Caco-2 (cell line): Measurements from ENCODE around the gene CHORDC1. TPM values are rescaled to one million over a fixed set of nuclear protein-coding genes. Genes with fewer than 3 reads are reported as not detected.

ENCODE experiments used
- BruUV-seq: library from RNA; stranded (reverse); fragments of 400-500 nt; replicated peaks from 2 replicates; lab custom pipeline; 2021; lab: Mats Ljungman, UMichigan
- CTCF ChIA-PET: fragments of 300-600 bp; sonication (Branson Sonifier 250); formaldehyde crosslinking; loops from one replicate; lab custom pipeline; 2022; ENCODE audit warnings: antibody characterized with exemption; lab: Charles Lee
- POLR2A ChIA-PET: fragments of 300-600 bp; sonication (Branson Sonifier 250); formaldehyde crosslinking; loops from one replicate; lab custom pipeline; 2022; ENCODE audit warnings: antibody characterized with exemption; lab: Charles Lee
- DNase-seq, 2 experiments: peaks; one replicate each; pipeline versions ENCODE4 v3.0.0 to v3.0.0-alpha.2; 2020 to 2022
- H3K27me3 ChIP-seq: replicated peaks from 2 replicates; pipeline ENCODE4 v1.6.0; 2011; ENCODE audit warnings: low read length; ENCODE audit not compliant: control insufficient read depth, insufficient read depth
- H3K36me3 ChIP-seq: 2 replicates; pipeline ENCODE4 v1.5.1; 2011; ENCODE audit warnings: low read length; ENCODE audit not compliant: control insufficient read depth, insufficient read depth
- H3K4me1 ChIP-seq: fragments of 250-450 bp; sonication (Bioruptor Pico); 2 replicates; pipeline ENCODE4 v1.5.1; 2020; ENCODE audit warnings: mild to moderate bottlenecking
- H3K4me3 ChIP-seq: 2 replicates; pipeline ENCODE4 v1.5.1; 2011; ENCODE audit warnings: low read depth, mild to moderate bottlenecking, control low read depth, low read length
- H3K9me3 ChIP-seq: fragments of 250-450 bp; sonication (Bioruptor Pico); 2 replicates; pipeline ENCODE4 v1.5.1; 2020; ENCODE audit warnings: mild to moderate bottlenecking, moderate library complexity
- H3K27ac Mint-ChIP-seq: one replicate; pipeline ENCODE4 v1.8.0; 2022; ENCODE audit warnings: mixed read lengths; ENCODE audit not compliant: unreplicated experiment
- H3K27me3 Mint-ChIP-seq: one replicate; pipeline ENCODE4 v1.8.0; 2022; ENCODE audit warnings: mixed read lengths; ENCODE audit not compliant: insufficient read depth, unreplicated experiment
- H3K36me3 Mint-ChIP-seq: one replicate; pipeline ENCODE4 v1.8.0; 2022; ENCODE audit warnings: mild to moderate bottlenecking, mixed read lengths; ENCODE audit not compliant: insufficient read depth, unreplicated experiment
- H3K4me1 Mint-ChIP-seq: one replicate; pipeline ENCODE4 v1.8.0; 2022; ENCODE audit warnings: low read depth, mixed read lengths; ENCODE audit not compliant: unreplicated experiment
- H3K4me3 Mint-ChIP-seq: one replicate; pipeline ENCODE4 v1.8.0; 2022; ENCODE audit warnings: mild to moderate bottlenecking, moderate library complexity, mixed read lengths; ENCODE audit not compliant: unreplicated experiment
- H3K9me3 Mint-ChIP-seq: one replicate; pipeline ENCODE4 v1.8.0; 2022; ENCODE audit warnings: mixed read lengths; ENCODE audit not compliant: unreplicated experiment
- CTCF ChIP-seq, 2 experiments: fragments of 200-600 bp in 1 of 2; IDR thresholded peaks; 1 replicate in 1 of 2; 2 replicates in 1 of 2; pipeline versions ENCODE4 v1.5.1 to v1.8.0; 2011 to 2022; ENCODE audit warnings: antibody characterized with exemption in 1 of 2, control low read depth in 1 of 2, inconsistent platforms in 1 of 2, low read depth in 1 of 2, low read length in 1 of 2, mild to moderate bottlenecking in 1 of 2, moderate library complexity in 1 of 2; ENCODE audit not compliant: insufficient read depth in 1 of 2, severe bottlenecking in 1 of 2, unreplicated experiment in 1 of 2
- intact Hi-C: fragments of 100-400 bp; cut with micrococcal nuclease; formaldehyde crosslinking; loops from one replicate; pipeline ENCODE4 v1.10.0; 2022; ENCODE audit not compliant: unreplicated experiment
- total RNA-seq: library from RNA; stranded (reverse); gene quantifications from 2 replicates; pipeline ENCODE4 v1.2.3, GENCODE V29; 2022

Gene CHORDC1
- total RNA-seq, 1 experiment from 2014 or later, result 194 TPM

GRCh38 chr11:90254065-90254464, 31.2 kb upstream of the CHORDC1 start:
- H3K36me3 Mint-ChIP-seq, result no peaks in the 10 kb centered on the region
- POLR2A ChIA-PET, result no interaction called here
- BruUV-seq, result no TSS peak
- H3K27me3 Mint-ChIP-seq, result peaks cover 9% of the 10 kb centered on the region
- intact Hi-C loops, result no loop called here
- H3K4me1 Mint-ChIP-seq, result no peaks in the 10 kb centered on the region
- H3K9me3 Mint-ChIP-seq, result no peaks in the 10 kb centered on the region
- H3K4me3 Mint-ChIP-seq, result no peak overlapping the region
- H3K4me1 ChIP-seq, result no peaks in the 10 kb centered on the region
- no peaks in the 10 kb centered on the region for H3K36me3 ChIP-seq
- 0 out of 2 replicates have a peak, but pooled peaks cover 5% of the 10 kb centered on the region for H3K9me3 ChIP-seq
- CTCF ChIA-PET, result no interaction called here
- no peak overlapping the region for H3K27ac Mint-ChIP-seq
- no peaks in the 10 kb centered on the region; the same call in 1 of the 2 replicates for H3K27me3 ChIP-seq
- no peak overlapping the region for H3K4me3 ChIP-seq
- TF ChIP-seq CTCF (IDR thresholded peaks at IDR 0.05; ENCODE audit: insufficient read depth in 1 of 2, low read depth in 1 of 2, low read length in 1 of 2, severe bottlenecking in 1 of 2, unreplicated experiment in 1 of 2), result no peak
- DNase-seq, result no peak

DNA sequence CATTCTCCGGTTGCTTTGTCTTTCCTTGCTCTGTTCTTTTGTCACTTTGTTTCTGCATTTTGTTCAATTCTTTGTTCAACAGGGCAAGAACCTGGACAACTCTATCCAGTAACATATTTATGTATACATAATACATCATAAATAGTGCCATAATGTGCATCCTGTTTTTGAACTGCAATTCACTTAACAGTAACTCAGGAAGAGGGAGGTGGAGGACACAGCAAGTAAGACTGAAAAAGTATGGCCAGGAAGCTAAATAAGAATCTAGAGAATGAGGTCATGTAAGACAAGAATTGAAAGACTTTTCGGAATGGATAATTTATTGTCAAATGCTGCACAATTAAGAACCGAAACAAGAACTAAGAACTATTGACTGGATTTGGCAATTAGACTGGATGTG, 29.2 kb upstream of the CHORDC1 start:
- intact Hi-C loops, result no loop called here
- no TSS peak for BruUV-seq
- ChIA-PET CTCF (no interaction called here), POLR2A (no interaction called here)
- no peaks in the 10 kb centered on the region for H3K27me3 ChIP-seq
- H3K36me3 ChIP-seq, result no peaks in the 10 kb centered on the region
- no peaks in the 10 kb centered on the region for H3K4me1 ChIP-seq
- Mint-ChIP-seq H3K36me3 (no peaks in the 10 kb centered on the region), H3K27ac (no peak overlapping the region), H3K27me3 (peaks cover 9% of the 10 kb centered on the region), H3K4me1 (no peaks in the 10 kb centered on the region), H3K4me3 (no peak overlapping the region), H3K9me3 (no peaks in the 10 kb centered on the region)
- no peak overlapping the region for H3K4me3 ChIP-seq
- no peak for TF ChIP-seq CTCF (IDR thresholded peaks at IDR 0.05; ENCODE audit: insufficient read depth in 1 of 2, low read depth in 1 of 2, low read length in 1 of 2, severe bottlenecking in 1 of 2, unreplicated experiment in 1 of 2)
- H3K9me3 ChIP-seq, result 0 out of 2 replicates have a peak, but pooled peaks cover 5% of the 10 kb centered on the region
- no peak for DNase-seq

DNA sequence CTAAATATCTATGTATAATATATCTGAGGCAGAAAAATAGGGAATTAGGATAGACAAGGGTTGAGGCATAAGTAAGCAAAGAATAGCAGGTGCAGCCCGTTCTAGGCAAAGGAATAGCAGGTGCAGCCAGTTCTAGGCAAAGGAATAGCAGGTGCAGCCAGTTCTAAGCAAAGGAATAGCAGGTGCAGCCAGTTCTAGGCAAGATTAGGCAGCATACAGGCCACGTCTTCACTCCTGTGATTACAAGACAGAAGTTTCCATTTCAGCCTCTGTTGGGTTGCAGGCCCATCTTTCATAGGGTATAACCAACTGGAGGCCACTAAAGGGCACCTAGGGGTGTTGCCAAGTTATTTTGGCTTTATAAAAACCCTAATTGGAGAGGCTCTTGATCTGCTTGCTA, 28.8 kb upstream of the CHORDC1 start:
- no peaks in the 10 kb centered on the region for H3K4me1 Mint-ChIP-seq
- DNase-seq, result no peak
- H3K36me3 Mint-ChIP-seq, result no peaks in the 10 kb centered on the region
- H3K4me3 ChIP-seq, result no peak overlapping the region
- H3K9me3 ChIP-seq, result 0 out of 2 replicates have a peak, but pooled peaks cover 5% of the 10 kb centered on the region
- BruUV-seq, result no TSS peak
- no peaks in the 10 kb centered on the region for H3K9me3 Mint-ChIP-seq
- H3K27ac Mint-ChIP-seq, result no peak overlapping the region
- ChIA-PET CTCF (no interaction called here), POLR2A (no interaction called here)
- no peak overlapping the region for H3K4me3 Mint-ChIP-seq
- no peaks in the 10 kb centered on the region for H3K4me1 ChIP-seq
- intact Hi-C loops, result no loop called here
- no peak for TF ChIP-seq CTCF (IDR thresholded peaks at IDR 0.05; ENCODE audit: insufficient read depth in 1 of 2, low read depth in 1 of 2, low read length in 1 of 2, severe bottlenecking in 1 of 2, unreplicated experiment in 1 of 2)
- no peaks in the 10 kb centered on the region for H3K27me3 ChIP-seq
- H3K36me3 ChIP-seq, result no peaks in the 10 kb centered on the region
- peaks cover 9% of the 10 kb centered on the region for H3K27me3 Mint-ChIP-seq
